GM18520 (cell line): Measurements from ENCODE around the gene ZNF385B.

ENCODE experiments used
- ATAC-seq: cut with Tn5 transposase; IDR thresholded peaks from one replicate; pipeline ENCODE4 v1.9.1; 2021; ENCODE audit not compliant: unreplicated experiment

ZNF385B gene

GRCh38 chr2:179686069-179686468 lies 175.3 kb downstream of the ZNF385B start:
- ATAC-seq: no peak

GRCh38 chr2:179685146-179685545 lies 176.3 kb downstream of the ZNF385B start:
- no peak for ATAC-seq

- ATAC-seq: no peak
Measured at GRCh38 chr2:179682756-179683155, 178.7 kb downstream of the ZNF385B start.

- ATAC-seq: no peak
Measured at GRCh38 chr2:179677746-179678505, 183.5 kb downstream of the ZNF385B start.

- no peak for ATAC-seq
Measured at GRCh38 chr2:179677077-179677688, 184.2 kb downstream of the ZNF385B start.

- no peak for ATAC-seq
Measured at GRCh38 chr2:179675435-179675834, 186.0 kb downstream of the ZNF385B start.

GRCh38 chr2:179671043-179671981 lies 190.1 kb downstream of the ZNF385B start:
- ATAC-seq: no peak

GRCh38 chr2:179669196-179669595 lies 192.2 kb downstream of the ZNF385B start:
- no peak for ATAC-seq

- ATAC-seq: no peak
Measured at GRCh38 chr2:179664972-179665812, 196.2 kb downstream of the ZNF385B start.

GRCh38 chr2:179661986-179662385 lies 199.4 kb downstream of the ZNF385B start:
- ATAC-seq: no peak

- ATAC-seq: no peak
Measured at GRCh38 chr2:179657068-179657595, 204.3 kb downstream of the ZNF385B start.

- ATAC-seq: no peak
Measured at GRCh38 chr2:179655627-179656026, 205.8 kb downstream of the ZNF385B start.

GRCh38 chr2:179654806-179655205 lies 206.6 kb downstream of the ZNF385B start:
- no peak for ATAC-seq

GRCh38 chr2:179652296-179652695 lies 209.1 kb downstream of the ZNF385B start:
- ATAC-seq: no peak

GRCh38 chr2:179650420-179650819 lies 211.0 kb downstream of the ZNF385B start:
- ATAC-seq: no peak

- no peak for ATAC-seq
Measured at GRCh38 chr2:179646862-179647587, 214.4 kb downstream of the ZNF385B start.

GRCh38 chr2:179646173-179646769 lies 215.1 kb downstream of the ZNF385B start:
- ATAC-seq: no peak

- ATAC-seq: no peak
Measured at GRCh38 chr2:179645047-179645446, 216.4 kb downstream of the ZNF385B start.

- ATAC-seq: no peak
Measured at GRCh38 chr2:179642462-179642861, 218.9 kb downstream of the ZNF385B start.
